Neural progenitor cell (in vitro differentiated cells): ENCODE measurements around the gene EPB41L3. TPM values are rescaled to one million over a fixed set of nuclear protein-coding genes. Genes with fewer than 3 reads are reported as not detected.

Source experiments
- DNase-seq: peaks from one replicate; pipeline ENCODE4 v3.0.0-alpha.2; 2016; ENCODE audit warnings: low spot score
- H2AFZ ChIP-seq: fragments of 200-600 bp; sonication (generic); replicated peaks from 2 replicates; pipeline ENCODE4 v1.6.1; 2016; ENCODE audit warnings: antibody characterized with exemption
- H3F3A ChIP-seq: fragments of 200-600 bp; sonication (generic); 2 replicates; pipeline ENCODE4 v1.6.1; 2016; ENCODE audit warnings: antibody characterized with exemption, low read depth
- H3K27ac ChIP-seq: fragments of 200-600 bp; sonication (generic); 2 replicates; pipeline ENCODE4 v1.5.1; 2016; ENCODE audit warnings: mild to moderate bottlenecking
- H3K27me3 ChIP-seq: fragments of 200-600 bp; sonication (generic); 2 replicates; pipeline ENCODE4 v1.6.1; 2016; ENCODE audit warnings: mild to moderate bottlenecking, moderate library complexity
- H3K36me3 ChIP-seq: fragments of 200-600 bp; sonication (generic); 2 replicates; pipeline ENCODE4 v1.5.1; 2016
- H3K4me1 ChIP-seq: fragments of 200-600 bp; sonication (generic); 2 replicates; pipeline ENCODE4 v1.6.1; 2016; ENCODE audit warnings: mixed run types
- H3K4me2 ChIP-seq: fragments of 200-600 bp; sonication (generic); 2 replicates; pipeline ENCODE4 v1.6.1; 2016
- H3K4me3 ChIP-seq: fragments of 200-600 bp; sonication (generic); 2 replicates; pipeline ENCODE4 v1.5.1; 2016
- H3K79me2 ChIP-seq: fragments of 200-600 bp; sonication (generic); 2 replicates; pipeline ENCODE4 v1.6.1; 2016; ENCODE audit warnings: low read depth
- H3K9ac ChIP-seq: fragments of 200-600 bp; sonication (generic); 2 replicates; pipeline ENCODE4 v1.6.1; 2016
- H3K9me3 ChIP-seq: fragments of 200-600 bp; sonication (generic); 2 replicates; pipeline ENCODE4 v1.5.1; 2016; ENCODE audit warnings: low read depth
- H4K20me1 ChIP-seq: fragments of 200-600 bp; sonication (generic); 2 replicates; pipeline ENCODE4 v1.6.1; 2016; ENCODE audit warnings: low read depth
- H3K27ac Mint-ChIP-seq: 3 replicates; pipeline ENCODE4 v1.8.0; 2021; ENCODE audit warnings: mixed read lengths
- H3K27me3 Mint-ChIP-seq: 2 replicates; pipeline ENCODE4 v1.8.0; 2022; ENCODE audit warnings: low read depth, mild to moderate bottlenecking, inconsistent platforms, moderate library complexity, mixed read lengths; ENCODE audit not compliant: insufficient read depth
- H3K36me3 Mint-ChIP-seq: 3 replicates; pipeline ENCODE4 v1.8.0; 2021; ENCODE audit warnings: mixed read lengths
- H3K4me1 Mint-ChIP-seq: 3 replicates; pipeline ENCODE4 v1.8.0; 2021; ENCODE audit warnings: mixed read lengths
- H3K4me3 Mint-ChIP-seq: 3 replicates; pipeline ENCODE4 v1.8.0; 2021; ENCODE audit warnings: mild to moderate bottlenecking, moderate library complexity, mixed read lengths
- H3K9me3 Mint-ChIP-seq: 3 replicates; pipeline ENCODE4 v1.8.0; 2020; ENCODE audit warnings: mixed read lengths
- CTCF ChIP-seq: fragments of 200-600 bp; sonication (generic); IDR thresholded peaks from 2 replicates; pipeline ENCODE4 v1.5.1; 2017; ENCODE audit warnings: antibody characterized with exemption, mild to moderate bottlenecking
- EZH2 ChIP-seq: fragments of 200-600 bp; sonication (generic); IDR thresholded peaks from 2 replicates; pipeline ENCODE4 v1.6.1; 2017; ENCODE audit warnings: antibody characterized with exemption, mild to moderate bottlenecking, moderate library complexity
- EZH2phosphoT487 ChIP-seq: fragments of 200-600 bp; sonication (generic); IDR thresholded peaks from 2 replicates; pipeline ENCODE4 v1.6.1; 2017; ENCODE audit warnings: antibody characterized with exemption
- total RNA-seq: library from RNA; depleted of rRNA; stranded (reverse); fragments of >200 nt; gene quantifications from 2 replicates; pipeline ENCODE4 v1.2.3, GENCODE V29; 2015; ENCODE audit warnings: low replicate concordance

Gene EPB41L3
- total RNA-seq, 1 donor from 2014 or later, result 8.6 TPM

- no peaks in the 10 kb centered on the region for H3K36me3 ChIP-seq
- DNase-seq, result no peak
- H3F3A ChIP-seq, result no peaks in the 10 kb centered on the region
- Mint-ChIP-seq H3K27ac (no peak overlapping the region), H3K4me1 (no peaks in the 10 kb centered on the region), H3K4me3 (no peak overlapping the region), H3K36me3 (peaks cover 7% of the 10 kb centered on the region), H3K9me3 (no peaks in the 10 kb centered on the region), H3K27me3 (peaks cover 5% of the 10 kb centered on the region)
- H3K27me3 ChIP-seq, result no peaks in the 10 kb centered on the region
- no peaks in the 10 kb centered on the region for H3K4me1 ChIP-seq
- H4K20me1 ChIP-seq, result no peaks in the 10 kb centered on the region
- TF ChIP-seq EZH2phosphoT487 (no peak), EZH2 (no peak), CTCF (no peak)
- H3K4me2 ChIP-seq, result no peak overlapping the region
- H3K79me2 ChIP-seq, result no peaks in the 10 kb centered on the region
- H3K4me3 ChIP-seq, result no peak overlapping the region
- H3K9me3 ChIP-seq, result no peaks in the 10 kb centered on the region
- no peak overlapping the region for H3K27ac ChIP-seq
- H3K9ac ChIP-seq, result no peak overlapping the region
- H2AFZ ChIP-seq, result no peak overlapping the region
These were observed 146.7 kb downstream of the EPB41L3 start for GRCh38 chr18:5397102-5397501.

- no peak overlapping the region for H3K27ac ChIP-seq
- H3K9me3 ChIP-seq, result no peaks in the 10 kb centered on the region
- DNase-seq, result no peak
- H3K9ac ChIP-seq, result no peak overlapping the region
- Mint-ChIP-seq H3K27me3 (peaks cover 5% of the 10 kb centered on the region), H3K4me3 (no peak overlapping the region), H3K9me3 (no peaks in the 10 kb centered on the region), H3K27ac (no peak overlapping the region), H3K36me3 (peaks cover 7% of the 10 kb centered on the region), H3K4me1 (peaks cover 2% of the 10 kb centered on the region)
- no peaks in the 10 kb centered on the region for H3F3A ChIP-seq
- H2AFZ ChIP-seq, result no peak overlapping the region
- no peaks in the 10 kb centered on the region for H3K36me3 ChIP-seq
- no peaks in the 10 kb centered on the region for H3K27me3 ChIP-seq
- no peak overlapping the region for H3K4me2 ChIP-seq
- no peaks in the 10 kb centered on the region for H4K20me1 ChIP-seq
- H3K79me2 ChIP-seq, result no peaks in the 10 kb centered on the region
- TF ChIP-seq EZH2, result no peak
- TF ChIP-seq EZH2phosphoT487, result no peak
- no peak for TF ChIP-seq CTCF
- H3K4me1 ChIP-seq, result no peaks in the 10 kb centered on the region
- H3K4me3 ChIP-seq, result no peak overlapping the region
These were observed 147.8 kb downstream of the EPB41L3 start for GRCh38 chr18:5395860-5396448.

DNA sequence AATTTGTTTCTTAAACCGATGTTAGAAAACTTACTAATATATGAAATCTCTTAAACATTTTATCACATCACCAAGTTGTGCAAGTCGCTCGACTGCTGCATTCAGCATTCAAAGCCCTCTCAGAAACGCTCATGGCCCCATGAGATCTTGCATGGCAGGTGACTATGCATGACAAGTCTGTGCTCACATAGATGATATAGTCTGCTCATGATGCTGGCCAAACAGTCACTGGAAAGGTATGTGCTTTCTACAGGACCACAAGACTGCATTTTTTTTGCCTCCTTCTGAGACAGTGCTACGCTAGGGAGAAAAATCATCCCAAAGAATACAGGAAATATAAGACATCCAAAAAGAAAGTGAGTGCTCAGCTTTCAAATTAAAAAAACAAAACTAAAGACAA, 150.0 kb downstream of the EPB41L3 start:
- H3K9ac ChIP-seq, result no peak overlapping the region
- no peak overlapping the region for H3K4me3 ChIP-seq
- no peaks in the 10 kb centered on the region for H3K79me2 ChIP-seq
- H4K20me1 ChIP-seq, result no peaks in the 10 kb centered on the region
- H3K9me3 ChIP-seq, result no peaks in the 10 kb centered on the region
- no peaks in the 10 kb centered on the region for H3K36me3 ChIP-seq
- Mint-ChIP-seq H3K4me1 (peaks cover 2% of the 10 kb centered on the region), H3K9me3 (no peaks in the 10 kb centered on the region), H3K4me3 (no peak overlapping the region), H3K27me3 (peaks cover 5% of the 10 kb centered on the region), H3K36me3 (peaks cover 4% of the 10 kb centered on the region), H3K27ac (no peak overlapping the region)
- H3F3A ChIP-seq, result no peaks in the 10 kb centered on the region
- no peak overlapping the region for H2AFZ ChIP-seq
- TF ChIP-seq EZH2phosphoT487, result no peak
- no peak for TF ChIP-seq CTCF
- no peak for TF ChIP-seq EZH2
- no peaks in the 10 kb centered on the region for H3K27me3 ChIP-seq
- H3K4me1 ChIP-seq, result no peaks in the 10 kb centered on the region
- no peak overlapping the region for H3K27ac ChIP-seq
- no peak overlapping the region for H3K4me2 ChIP-seq
- DNase-seq, result no peak
